T-helper 1 cell (primary cell): Measurements from ENCODE around the gene LHX4.

Experiments
- DNase-seq, 5 donors: peaks; one replicate each; pipeline ENCODE4 v3.0.0-alpha.2; 2012 to 2020

The LHX4 gene

GRCh38 chr1:180228648-180229482 lies 1.2 kb upstream of the LHX4 start:
- DNase-seq, result no peak

DNA sequence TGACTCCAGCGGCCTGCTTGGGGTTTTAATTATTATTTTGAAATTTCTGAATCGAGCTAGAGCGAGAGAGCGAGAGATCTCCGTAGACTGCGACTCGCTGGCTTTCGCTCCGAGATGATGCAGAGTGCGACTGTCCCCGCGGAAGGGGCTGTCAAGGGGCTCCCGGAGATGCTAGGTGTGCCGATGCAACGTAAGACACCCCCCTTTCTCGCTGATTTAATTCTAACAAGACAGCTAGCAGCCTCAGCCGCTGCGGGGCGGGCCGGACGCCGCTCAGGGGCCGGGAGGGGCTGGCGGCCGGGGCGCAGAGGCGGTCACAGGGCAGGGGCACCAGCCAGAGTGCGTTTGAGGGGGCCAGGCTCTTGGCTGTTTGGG lies 339 bp downstream of the LHX4 start:
- DNase-seq, result no peak

- DNase-seq, result no peak
Measured at GRCh38 chr1:180230791-180231505, 884 bp downstream of the LHX4 start.

DNA sequence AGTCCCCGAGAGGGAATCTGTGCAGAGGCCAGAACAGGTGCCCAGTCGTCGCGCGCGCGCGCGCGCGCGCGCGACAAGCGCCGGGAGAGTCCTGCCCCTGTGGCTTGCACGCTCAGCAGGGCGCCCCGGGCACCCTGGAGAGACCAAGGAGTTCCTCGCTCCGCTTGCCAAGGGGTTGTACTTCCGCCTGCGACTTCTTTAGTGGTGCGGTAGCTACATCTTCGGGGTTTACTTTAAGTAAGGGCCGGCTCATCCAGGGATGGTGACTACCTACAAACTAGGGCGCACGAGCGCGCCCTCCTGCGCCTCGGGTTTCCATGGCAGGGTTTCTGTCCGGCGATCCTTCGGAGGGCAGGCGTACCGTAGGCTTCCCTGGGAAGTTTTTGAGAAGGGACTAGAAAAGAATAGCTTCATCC lies 1.4 kb downstream of the LHX4 start:
- peak in 1 of 5 donors; percentile 47 for DNase-seq

- no peak for DNase-seq
Measured at GRCh38 chr1:180231936-180232335, 1.9 kb downstream of the LHX4 start.

DNA sequence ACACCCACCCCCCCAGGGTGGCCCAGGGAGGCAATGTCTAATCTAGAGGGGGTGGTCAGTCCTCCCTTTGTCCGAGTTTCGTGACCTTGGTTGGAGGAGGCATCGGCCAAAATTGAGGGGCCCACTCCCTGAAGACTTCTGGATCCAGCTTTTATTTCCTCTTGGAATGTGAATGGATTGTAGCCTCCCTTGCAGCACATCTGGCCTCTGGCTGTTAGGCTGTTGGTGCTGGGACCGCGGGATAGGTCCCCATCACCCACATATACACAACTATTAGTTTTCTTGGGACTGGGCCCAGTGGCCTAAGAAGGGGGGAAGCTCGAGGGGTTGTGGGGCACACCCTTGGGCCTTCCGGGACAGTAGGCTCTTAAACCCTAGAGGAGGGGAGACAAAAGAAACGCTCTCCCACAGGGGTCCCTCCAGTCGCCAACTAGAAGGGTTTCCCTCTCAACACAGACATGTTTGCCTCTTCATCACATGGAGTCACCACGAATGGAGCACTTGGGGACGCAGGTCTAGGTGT lies 2.5 kb downstream of the LHX4 start:
- no peak for DNase-seq

- no peak for DNase-seq
Measured at GRCh38 chr1:180233191-180234011, 3.3 kb downstream of the LHX4 start.

DNA sequence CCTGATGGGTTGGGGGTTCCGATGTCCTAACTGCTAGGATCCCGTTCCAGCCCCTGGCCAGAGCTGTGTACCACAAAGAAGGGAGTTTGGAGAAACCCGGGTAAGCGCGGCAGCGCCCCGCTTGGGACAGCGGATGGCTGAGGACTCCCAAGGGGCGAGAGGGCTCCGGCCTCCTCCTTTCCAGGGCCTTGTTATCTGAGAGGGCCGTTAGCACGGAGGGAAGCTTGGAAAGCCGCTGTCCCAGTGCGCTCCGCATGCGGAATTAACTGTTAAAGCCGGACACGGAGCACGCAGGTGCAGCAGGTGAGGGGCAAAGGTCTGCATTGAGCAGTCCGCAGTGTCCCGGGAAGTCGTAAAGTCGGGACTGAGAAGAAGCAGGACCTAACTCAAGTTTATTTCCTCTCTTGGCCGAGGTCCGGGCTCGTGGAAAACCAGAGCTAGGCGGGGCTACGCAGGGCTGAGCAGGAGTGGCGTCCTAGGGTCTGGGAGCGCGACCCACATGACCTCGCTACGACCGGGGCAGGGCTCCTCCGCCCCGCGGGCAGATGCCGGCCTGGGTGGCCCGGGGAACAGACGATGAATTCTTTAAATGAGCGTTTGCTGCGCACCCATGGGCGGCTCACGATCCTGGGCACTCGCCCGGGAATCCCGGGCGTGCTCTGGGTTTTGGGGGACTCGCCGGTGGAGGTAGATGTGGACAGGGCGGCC lies 4.5 kb downstream of the LHX4 start:
- DNase-seq, result no peak

DNA sequence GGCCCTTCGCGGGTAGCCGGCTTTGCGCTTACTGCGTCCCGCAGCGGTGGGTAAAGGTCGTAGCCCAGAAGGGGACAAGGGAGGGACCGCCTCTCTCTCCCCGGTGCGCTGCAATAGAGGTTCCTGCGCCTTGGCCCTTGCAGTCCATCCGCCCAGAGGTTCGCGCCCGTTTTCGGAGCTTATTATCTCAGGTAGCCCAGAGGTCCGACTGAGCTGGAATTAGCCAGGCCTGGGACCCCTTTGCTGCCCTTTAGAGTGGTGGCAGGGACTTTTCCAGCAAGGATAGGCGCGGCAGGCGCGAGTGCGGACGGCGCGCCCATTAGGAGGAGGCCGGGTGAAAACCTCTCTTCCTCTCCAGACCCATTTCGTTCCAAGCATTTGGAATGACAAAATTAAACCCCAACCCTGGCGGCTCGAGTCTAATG lies 5.0 kb downstream of the LHX4 start:
- DNase-seq, result no peak

GRCh38 chr1:180235502-180236239 lies 5.6 kb downstream of the LHX4 start:
- DNase-seq, result no peak

GRCh38 chr1:180236698-180237509 lies 6.8 kb downstream of the LHX4 start:
- no peak for DNase-seq

- no peak for DNase-seq
Measured at GRCh38 chr1:180237869-180238476, 7.9 kb downstream of the LHX4 start.

GRCh38 chr1:180238675-180239074 lies 8.6 kb downstream of the LHX4 start:
- DNase-seq, result no peak

DNA sequence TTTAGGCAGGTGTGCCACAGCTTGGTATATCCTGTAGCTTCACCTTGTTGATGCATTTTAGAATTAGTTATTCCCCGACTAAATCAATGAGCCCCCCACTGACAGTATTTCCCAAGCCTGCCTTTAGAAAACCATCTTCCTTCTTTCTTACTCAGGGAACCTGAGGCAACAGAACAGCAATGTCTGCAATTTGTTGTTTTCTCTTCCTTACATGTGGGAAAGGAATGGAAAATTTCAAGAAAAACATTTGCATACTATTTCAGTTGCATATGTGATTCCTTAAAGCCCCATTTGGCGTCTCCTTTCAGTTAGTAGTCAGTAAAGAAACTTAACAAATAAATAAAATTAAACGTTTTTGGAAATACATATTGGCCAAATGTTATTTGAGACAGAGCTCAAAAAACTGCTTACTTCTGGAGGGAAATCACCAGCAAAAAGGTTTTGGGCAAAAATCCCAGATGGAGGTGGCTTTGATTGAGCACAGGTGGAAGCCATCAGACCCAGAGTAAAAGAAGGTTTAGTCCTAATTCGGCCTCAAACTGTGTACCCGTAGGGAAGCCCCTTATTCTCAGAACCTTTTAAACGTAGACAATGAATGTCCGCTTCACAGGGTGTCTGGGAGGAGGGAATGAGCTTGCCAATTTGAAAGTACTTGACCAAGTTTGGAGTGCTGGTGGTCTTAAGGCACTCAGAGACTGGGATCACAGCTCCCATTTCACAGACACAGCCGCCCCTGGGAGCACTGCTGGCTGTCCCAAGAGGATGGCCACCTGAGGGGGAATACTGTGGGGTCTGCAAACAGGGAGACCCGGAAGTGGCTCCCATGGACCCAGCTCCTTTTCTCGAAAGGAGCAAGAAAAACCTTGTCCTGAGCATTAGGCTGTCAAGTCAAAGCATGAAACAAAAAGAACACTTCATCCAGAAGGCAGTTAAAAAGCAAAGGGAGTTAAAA lies 9.4 kb downstream of the LHX4 start:
- DNase-seq, result no peak

GRCh38 chr1:180241716-180242544 lies 11.9 kb downstream of the LHX4 start:
- DNase-seq, result no peak

DNA sequence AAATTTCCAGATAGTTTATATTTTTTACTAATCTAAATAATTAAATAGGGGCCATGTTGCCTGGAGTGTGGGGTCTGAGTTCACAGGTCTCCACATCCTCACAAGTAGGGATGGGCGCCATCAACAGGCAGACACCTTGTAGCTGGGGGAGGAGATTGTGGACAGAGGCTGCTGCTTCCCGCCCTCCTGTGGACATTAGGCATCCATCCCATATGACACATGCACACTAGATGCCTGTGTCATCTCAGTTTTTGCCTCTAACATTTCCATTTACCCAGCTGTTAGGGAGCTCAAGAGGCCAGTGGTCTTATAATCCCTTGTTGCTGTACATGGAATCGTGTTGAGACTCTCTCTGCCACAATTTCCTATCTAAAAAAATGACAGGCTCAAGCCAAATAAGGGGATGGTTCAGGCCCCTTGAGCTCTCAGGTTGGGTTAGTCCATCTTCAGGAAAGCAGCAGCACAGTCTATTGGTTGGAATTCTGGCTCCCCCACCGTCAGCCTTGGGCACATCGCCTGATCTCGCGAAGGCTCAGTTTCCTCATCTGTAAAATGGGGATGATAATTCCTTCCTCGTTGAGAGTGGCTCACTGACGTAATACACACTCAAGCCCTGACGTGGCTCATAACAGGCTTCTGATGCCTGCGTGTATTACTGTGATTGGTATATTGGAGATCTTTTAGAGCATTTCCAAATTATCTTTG lies 13.6 kb downstream of the LHX4 start:
- DNase-seq, result no peak

- DNase-seq, result no peak
Measured at GRCh38 chr1:180244840-180245239, 14.8 kb downstream of the LHX4 start.

GRCh38 chr1:180246579-180246978 lies 16.5 kb downstream of the LHX4 start:
- no peak for DNase-seq
